ENCODE results near the gene MRPS12. TPM values are rescaled to one million over a fixed set of nuclear protein-coding genes. Genes with fewer than 3 reads are reported as not detected.

Gene MRPS12
- total and polyA plus RNA-seq, 2 of the 4 experiments (the other 2 are of a cell fraction), result 26.7 to 75.4 TPM

- TF ChIP-seq CHD1 (IDR thresholded peaks at IDR 0.05; ENCODE audit: low read depth, low read length) (no peak), CTCF (conservative IDR thresholded peaks at IDR 0.05; ENCODE audit: low read depth, low read length) (no peak)
These were observed 9.9 kb upstream of the MRPS12 start (continued) for GRCh38 chr19:38920602-38921419.
